ACC112 (cell line): ENCODE data around the gene NOX5.

Source experiments
- H2AFZ ChIP-seq: fragments of 200-600 bp; sonication (generic); one replicate; pipeline ENCODE4 v1.6.0; 2017; ENCODE audit warnings: antibody characterized with exemption, low read length; ENCODE audit not compliant: unreplicated experiment
- H3K27ac ChIP-seq: fragments of 200-600 bp; sonication (generic); 2 replicates; pipeline ENCODE4 v1.5.1; 2014; ENCODE audit warnings: low read depth, mild to moderate bottlenecking, antibody characterized with exemption, low read length, moderate library complexity
- H3K27me3 ChIP-seq: fragments of 200-600 bp; sonication (generic); 2 replicates; pipeline ENCODE4 v1.6.1; 2014; ENCODE audit warnings: mild to moderate bottlenecking, antibody characterized with exemption, low read length, moderate library complexity, mixed read lengths; ENCODE audit not compliant: insufficient read depth
- H3K36me3 ChIP-seq: fragments of 200-600 bp; sonication (generic); 2 replicates; pipeline ENCODE4 v1.6.1; 2016; ENCODE audit warnings: mild to moderate bottlenecking, antibody characterized with exemption, low read length, moderate library complexity, mixed read lengths; ENCODE audit not compliant: insufficient read depth
- H3K4me1 ChIP-seq: fragments of 200-600 bp; sonication (generic); one replicate; pipeline ENCODE4 v1.6.1; 2016; ENCODE audit warnings: low read length, mixed read lengths; ENCODE audit not compliant: insufficient read depth, unreplicated experiment, control insufficient read depth
- H3K4me3 ChIP-seq: fragments of 200-600 bp; sonication (generic); 2 replicates; pipeline ENCODE4 v1.5.1; 2014; ENCODE audit warnings: mild to moderate bottlenecking, low read depth, low read length
- H3K79me2 ChIP-seq: fragments of 200-600 bp; sonication (generic); one replicate; pipeline ENCODE4 v1.6.0; 2016; ENCODE audit warnings: low read length; ENCODE audit not compliant: control insufficient read depth, unreplicated experiment, insufficient read depth

NOX5 gene

GRCh38 chr15:68990992-68991500 is 23.4 kb upstream of the NOX5 start:
- peaks cover 12% of the 10 kb centered on the region for H3K4me1 ChIP-seq
- no peak overlapping the region for H3K4me3 ChIP-seq

GRCh38 chr15:68991723-68992122 is 22.8 kb upstream of the NOX5 start:
- no peak overlapping the region for H3K27ac ChIP-seq
- H3K79me2 ChIP-seq, result no peaks in the 10 kb centered on the region
- no peak overlapping the region for H2AFZ ChIP-seq
- H3K27me3 ChIP-seq, result peaks cover 33% of the 10 kb centered on the region
- H3K4me3 ChIP-seq, result no peak overlapping the region
- peaks cover 12% of the 10 kb centered on the region for H3K4me1 ChIP-seq
- no peaks in the 10 kb centered on the region for H3K36me3 ChIP-seq

More at GRCh38 chr15:68990992-68991500, 23.4 kb upstream of the NOX5 start:
- Histone ChIP-seq H2AFZ (no peak overlapping the region), H3K27ac (no peak overlapping the region), H3K79me2 (no peaks in the 10 kb centered on the region), H3K36me3 (no peaks in the 10 kb centered on the region), H3K27me3 (peaks cover 39% of the 10 kb centered on the region)

DNA sequence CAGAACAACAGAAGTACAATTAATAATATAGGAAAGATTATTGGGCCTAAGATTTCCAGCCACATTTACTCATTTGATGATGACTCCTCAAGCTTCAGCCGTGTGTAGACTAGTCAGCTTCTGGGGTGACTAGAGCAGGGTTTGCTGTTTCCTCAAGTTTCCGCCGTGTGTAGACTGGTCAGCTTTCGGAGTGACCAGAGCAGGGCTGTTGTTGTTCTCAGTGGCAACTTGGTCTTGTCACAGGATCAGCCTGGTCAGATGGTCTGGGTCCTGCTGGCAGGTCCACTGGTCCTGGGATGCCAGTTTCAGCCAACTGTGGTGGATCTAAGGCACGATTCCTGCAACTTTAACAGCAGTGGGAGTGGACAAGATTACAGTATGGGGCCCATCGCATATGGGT is 21.8 kb upstream of the NOX5 start:
- Histone ChIP-seq H3K27ac (no peak overlapping the region), H3K79me2 (no peaks in the 10 kb centered on the region), H2AFZ (no peak overlapping the region), H3K4me3 (no peak overlapping the region), H3K36me3 (no peaks in the 10 kb centered on the region), H3K4me1 (peaks cover 12% of the 10 kb centered on the region), H3K27me3 (peaks cover 23% of the 10 kb centered on the region)

GRCh38 chr15:68993276-68993675 is 21.2 kb upstream of the NOX5 start:
- no peaks in the 10 kb centered on the region for H3K36me3 ChIP-seq
- H3K27ac ChIP-seq, result no peak overlapping the region
- H3K4me1 ChIP-seq, result peaks cover 12% of the 10 kb centered on the region
- H3K79me2 ChIP-seq, result no peaks in the 10 kb centered on the region
- no peak overlapping the region for H2AFZ ChIP-seq
- peaks cover 21% of the 10 kb centered on the region for H3K27me3 ChIP-seq
- no peak overlapping the region for H3K4me3 ChIP-seq

GRCh38 chr15:68994149-68994548 is 20.3 kb upstream of the NOX5 start:
- no peaks in the 10 kb centered on the region for H3K36me3 ChIP-seq
- H2AFZ ChIP-seq, result no peak overlapping the region
- H3K4me3 ChIP-seq, result no peak overlapping the region
- peaks cover 20% of the 10 kb centered on the region for H3K27me3 ChIP-seq
- no peak overlapping the region for H3K27ac ChIP-seq
- H3K4me1 ChIP-seq, result peaks cover 12% of the 10 kb centered on the region
- no peaks in the 10 kb centered on the region for H3K79me2 ChIP-seq

DNA sequence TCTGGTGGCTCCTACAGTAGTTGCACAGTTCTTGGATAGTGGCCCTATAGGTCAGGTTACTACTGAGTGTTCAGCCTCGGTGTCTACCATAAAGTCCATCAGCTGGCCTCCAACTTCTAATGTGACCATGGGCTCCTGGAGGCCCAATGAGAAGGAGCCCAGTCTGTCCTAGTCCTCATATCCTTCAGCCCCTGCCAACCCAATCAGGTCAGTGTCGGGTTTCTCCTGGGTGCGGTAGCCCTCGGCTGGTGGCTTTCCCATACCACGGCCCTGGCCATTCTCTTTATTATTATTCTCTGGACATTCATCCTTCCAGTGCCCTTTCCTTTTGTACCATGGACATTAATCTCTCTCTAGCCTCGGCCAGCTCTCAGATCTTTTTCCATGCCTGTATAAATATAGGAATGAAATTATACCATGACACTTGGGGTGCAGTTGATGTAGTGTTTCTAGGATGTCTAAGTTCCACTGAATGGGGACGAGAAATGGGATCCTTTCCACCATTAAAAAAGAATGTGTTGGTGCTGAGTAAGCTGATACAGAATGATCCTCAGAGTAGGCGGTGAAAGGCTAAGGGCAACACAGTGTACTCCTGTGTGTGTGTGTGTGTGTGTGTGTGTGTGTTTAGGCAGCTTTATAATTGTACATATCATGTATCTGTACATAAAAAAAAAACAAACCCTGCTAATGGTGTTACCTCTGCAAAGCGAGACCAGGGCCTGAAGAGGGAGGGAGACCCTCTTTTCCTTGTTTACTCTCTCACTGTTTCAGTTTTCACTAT is 19.3 kb upstream of the NOX5 start:
- H3K27ac ChIP-seq, result no peak overlapping the region
- H3K79me2 ChIP-seq, result no peaks in the 10 kb centered on the region
- H3K4me3 ChIP-seq, result no peak overlapping the region
- H3K27me3 ChIP-seq, result peaks cover 17% of the 10 kb centered on the region; the same call in 1 of the 2 replicates
- H3K4me1 ChIP-seq, result peaks cover 12% of the 10 kb centered on the region
- no peaks in the 10 kb centered on the region for H3K36me3 ChIP-seq
- no peak overlapping the region for H2AFZ ChIP-seq

DNA sequence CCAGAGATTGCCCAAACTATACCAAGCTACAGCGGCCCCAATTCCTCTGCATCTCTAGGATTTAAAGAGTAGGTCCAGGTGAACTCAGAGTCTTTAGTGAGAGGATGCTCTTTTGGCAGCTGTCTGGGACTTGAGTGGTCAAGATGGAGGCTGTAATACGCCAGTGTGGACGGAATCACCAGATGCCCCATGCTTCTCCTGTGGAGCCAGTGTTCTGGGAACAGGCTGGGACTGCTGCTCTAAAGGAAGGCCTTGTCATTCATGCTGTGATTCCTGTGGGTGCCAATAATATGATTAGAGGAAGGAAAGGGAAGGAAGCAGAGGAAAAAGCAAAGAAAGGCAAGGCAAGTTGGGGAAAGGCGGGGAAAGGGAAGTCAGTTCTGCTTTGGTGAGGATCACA is 17.4 kb upstream of the NOX5 start:
- H3K4me3 ChIP-seq, result no peak overlapping the region
- H3K79me2 ChIP-seq, result no peaks in the 10 kb centered on the region
- peaks cover 20% of the 10 kb centered on the region for H3K27me3 ChIP-seq
- H3K27ac ChIP-seq, result no peak overlapping the region
- H2AFZ ChIP-seq, result no peak overlapping the region
- no peaks in the 10 kb centered on the region for H3K36me3 ChIP-seq
- H3K4me1 ChIP-seq, result peaks cover 12% of the 10 kb centered on the region

GRCh38 chr15:68997930-68998777 is 16.3 kb upstream of the NOX5 start:
- Histone ChIP-seq H3K79me2 (no peaks in the 10 kb centered on the region), H3K27me3 (peaks cover 20% of the 10 kb centered on the region), H3K36me3 (no peaks in the 10 kb centered on the region), H3K4me1 (peaks cover 12% of the 10 kb centered on the region), H3K4me3 (no peak overlapping the region), H3K27ac (no peak overlapping the region), H2AFZ (no peak overlapping the region)

GRCh38 chr15:68999091-68999490 is 15.4 kb upstream of the NOX5 start:
- Histone ChIP-seq H3K27me3 (peaks cover 23% of the 10 kb centered on the region), H3K4me1 (peaks cover 6% of the 10 kb centered on the region), H3K36me3 (no peaks in the 10 kb centered on the region), H3K79me2 (no peaks in the 10 kb centered on the region), H3K27ac (no peak overlapping the region), H2AFZ (no peak overlapping the region), H3K4me3 (no peak overlapping the region)

DNA sequence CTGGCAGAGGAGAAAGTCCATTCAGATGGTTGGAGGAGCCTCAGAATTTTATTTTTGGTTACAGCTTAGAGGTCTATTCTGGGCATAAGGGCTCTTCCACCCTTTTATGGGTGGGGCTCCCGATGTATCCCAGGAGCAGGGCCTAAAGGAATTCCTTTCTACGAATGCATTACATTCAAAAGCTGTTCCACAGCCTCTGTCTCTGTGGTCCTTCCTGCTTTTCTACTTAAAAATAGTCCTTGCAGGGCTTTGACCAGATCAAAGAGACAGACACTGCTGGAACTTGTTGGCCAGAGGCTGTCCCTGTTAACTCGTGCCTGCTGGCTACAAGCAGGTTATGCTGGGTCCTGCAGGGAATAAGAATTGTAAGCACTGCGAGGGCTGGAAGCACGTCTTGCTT is 14.4 kb upstream of the NOX5 start:
- Histone ChIP-seq H3K4me3 (no peak overlapping the region), H3K36me3 (no peaks in the 10 kb centered on the region), H2AFZ (no peak overlapping the region), H3K79me2 (no peaks in the 10 kb centered on the region), H3K27ac (no peak overlapping the region), H3K4me1 (no peaks in the 10 kb centered on the region), H3K27me3 (peaks cover 32% of the 10 kb centered on the region)
